GM20000 (cell line): Measurements from ENCODE around the gene CERS6.

Experiments used
- DNase-seq: peaks from one replicate; pipeline ENCODE4 v3.0.0; 2012; ENCODE audit warnings: low spot score
- TF ChIP-seq, protein P1 (sequence below): IDR thresholded peaks from 2 replicates; pipeline ENCODE4 v1.5.1; 2012; ENCODE audit warnings: mild to moderate bottlenecking, control low read depth; ENCODE audit errors: extremely low read depth, missing control alignments

The CERS6 gene

DNA sequence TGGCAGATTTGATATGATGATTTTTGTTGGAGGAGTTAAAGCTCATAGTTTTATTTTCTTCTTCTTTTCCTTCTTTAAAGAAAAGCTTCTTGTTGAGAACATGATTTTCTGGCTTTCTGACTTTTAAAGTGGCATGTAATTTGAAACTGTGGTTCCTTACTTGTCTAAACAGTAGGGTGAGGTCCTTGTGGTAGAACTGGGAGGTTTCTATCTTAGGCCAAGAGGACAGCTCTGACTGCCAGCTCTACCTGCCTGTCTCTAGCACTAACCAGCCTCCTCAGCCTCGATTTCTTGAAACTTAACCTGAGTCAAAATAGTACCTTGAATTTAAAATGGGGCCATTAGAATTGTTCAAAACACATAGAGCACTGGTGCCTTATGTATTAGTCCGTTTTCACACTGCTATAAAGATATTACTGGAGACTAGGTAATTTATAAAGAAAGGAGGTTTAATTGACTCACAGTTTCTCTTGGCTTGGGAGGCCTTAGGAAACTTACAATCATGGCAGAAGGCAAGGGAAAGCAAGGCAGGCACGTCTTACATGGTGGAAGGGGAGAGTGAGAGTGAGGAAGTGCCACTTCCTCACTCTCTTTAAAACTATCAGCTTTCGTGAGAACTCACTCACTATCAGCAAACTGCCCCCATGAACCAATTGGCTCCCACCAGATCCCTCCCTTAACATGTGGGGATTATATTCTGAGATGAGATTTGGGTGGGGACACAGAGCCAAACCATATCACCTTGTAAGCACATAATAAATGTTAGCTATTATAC is 119.0 kb downstream of the CERS6 start:
- TF ChIP-seq, protein P1, sequence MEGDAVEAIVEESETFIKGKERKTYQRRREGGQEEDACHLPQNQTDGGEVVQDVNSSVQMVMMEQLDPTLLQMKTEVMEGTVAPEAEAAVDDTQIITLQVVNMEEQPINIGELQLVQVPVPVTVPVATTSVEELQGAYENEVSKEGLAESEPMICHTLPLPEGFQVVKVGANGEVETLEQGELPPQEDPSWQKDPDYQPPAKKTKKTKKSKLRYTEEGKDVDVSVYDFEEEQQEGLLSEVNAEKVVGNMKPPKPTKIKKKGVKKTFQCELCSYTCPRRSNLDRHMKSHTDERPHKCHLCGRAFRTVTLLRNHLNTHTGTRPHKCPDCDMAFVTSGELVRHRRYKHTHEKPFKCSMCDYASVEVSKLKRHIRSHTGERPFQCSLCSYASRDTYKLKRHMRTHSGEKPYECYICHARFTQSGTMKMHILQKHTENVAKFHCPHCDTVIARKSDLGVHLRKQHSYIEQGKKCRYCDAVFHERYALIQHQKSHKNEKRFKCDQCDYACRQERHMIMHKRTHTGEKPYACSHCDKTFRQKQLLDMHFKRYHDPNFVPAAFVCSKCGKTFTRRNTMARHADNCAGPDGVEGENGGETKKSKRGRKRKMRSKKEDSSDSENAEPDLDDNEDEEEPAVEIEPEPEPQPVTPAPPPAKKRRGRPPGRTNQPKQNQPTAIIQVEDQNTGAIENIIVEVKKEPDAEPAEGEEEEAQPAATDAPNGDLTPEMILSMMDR, result no peak
- DNase-seq, result no peak

DNA sequence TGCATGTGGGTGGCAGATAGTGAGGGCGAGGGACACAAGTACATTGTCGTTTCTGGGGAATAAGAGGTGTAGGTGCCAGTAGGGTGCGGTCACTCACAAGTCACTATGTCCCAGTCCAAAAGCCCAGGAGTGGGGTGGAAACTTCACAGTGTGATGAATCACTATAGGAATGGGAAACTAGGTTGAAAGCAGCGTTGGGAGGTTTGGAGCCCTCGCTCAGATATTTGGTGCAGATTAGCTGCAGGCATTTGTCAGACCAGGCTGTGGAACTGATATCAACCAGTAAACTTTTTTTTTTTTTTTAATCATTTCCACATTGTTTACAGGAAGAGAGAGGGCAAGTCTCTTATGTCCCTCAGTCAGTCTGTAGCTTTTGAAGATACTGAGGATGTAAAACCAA is 121.8 kb downstream of the CERS6 start:
- TF ChIP-seq, protein P1, result no peak
- DNase-seq, result no peak

DNA sequence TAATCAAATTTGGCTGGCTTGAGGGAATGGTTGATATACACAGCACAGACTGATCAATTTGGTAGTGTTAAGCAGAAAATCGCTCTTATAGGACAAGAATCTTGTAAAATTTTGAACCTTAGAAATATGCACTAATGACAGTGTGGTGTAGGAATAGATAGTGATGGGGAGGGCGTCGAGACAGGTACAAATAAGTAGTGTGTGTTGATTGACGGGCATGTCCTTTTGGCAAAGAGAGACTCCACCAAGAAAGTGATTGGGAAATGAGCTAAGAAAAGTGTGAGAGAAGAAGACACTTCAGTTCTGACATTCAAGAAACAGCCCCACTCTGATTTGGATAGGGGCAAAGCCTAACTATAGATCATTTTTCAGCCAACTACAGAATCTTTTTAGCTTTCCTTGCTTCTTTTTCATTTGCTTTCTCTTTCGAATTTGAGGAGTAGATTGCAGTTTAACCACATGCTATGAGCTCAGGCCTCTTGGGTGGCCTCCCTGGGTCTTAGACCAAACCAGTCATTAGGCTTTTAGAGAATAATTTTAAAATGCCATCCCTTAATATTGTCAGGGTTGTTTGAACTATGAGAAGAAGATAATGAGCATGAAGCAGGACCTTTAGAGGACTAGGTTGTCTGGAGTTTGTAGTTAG is 127.1 kb downstream of the CERS6 start:
- TF ChIP-seq, protein P1, result no peak
- DNase-seq, result peak; percentile 40

DNA sequence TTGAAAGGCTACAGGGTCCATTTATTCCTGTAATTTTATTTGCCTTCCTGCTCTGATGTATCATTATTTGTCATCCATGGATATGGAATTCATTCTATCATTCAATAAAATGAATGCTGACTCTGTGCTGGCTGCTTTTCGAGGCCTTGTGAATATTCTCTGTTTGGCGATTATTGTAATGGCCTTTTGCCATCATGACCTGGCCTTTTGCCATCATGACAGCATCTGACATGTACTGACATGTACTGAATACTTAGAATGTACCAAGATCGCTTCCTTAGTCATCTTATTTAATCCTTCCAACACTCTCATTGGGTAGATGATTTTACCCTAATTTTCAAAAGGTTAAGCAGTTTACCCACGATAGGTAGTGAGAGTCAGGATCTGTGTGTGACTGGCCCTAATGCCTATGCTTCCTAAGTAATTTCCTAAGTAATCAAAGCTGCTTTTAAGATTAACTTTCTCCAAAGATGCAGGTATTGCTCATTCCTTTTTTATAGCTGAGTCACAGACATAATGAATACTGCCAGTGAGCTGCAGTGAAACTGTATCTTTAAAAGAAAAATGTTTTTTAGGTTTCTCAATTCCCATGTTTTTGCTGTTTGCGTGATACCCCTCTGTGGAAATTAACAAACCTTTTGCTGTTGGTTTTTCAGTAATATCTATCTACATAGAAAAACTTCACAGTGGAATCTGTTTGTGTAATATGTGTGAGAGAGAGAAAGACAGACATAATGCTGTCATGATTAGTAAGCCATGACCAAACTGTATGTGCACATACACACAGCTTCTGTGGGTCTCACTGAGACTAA is 127.8 kb downstream of the CERS6 start:
- TF ChIP-seq, protein P1, result no peak
- DNase-seq, result no peak

DNA sequence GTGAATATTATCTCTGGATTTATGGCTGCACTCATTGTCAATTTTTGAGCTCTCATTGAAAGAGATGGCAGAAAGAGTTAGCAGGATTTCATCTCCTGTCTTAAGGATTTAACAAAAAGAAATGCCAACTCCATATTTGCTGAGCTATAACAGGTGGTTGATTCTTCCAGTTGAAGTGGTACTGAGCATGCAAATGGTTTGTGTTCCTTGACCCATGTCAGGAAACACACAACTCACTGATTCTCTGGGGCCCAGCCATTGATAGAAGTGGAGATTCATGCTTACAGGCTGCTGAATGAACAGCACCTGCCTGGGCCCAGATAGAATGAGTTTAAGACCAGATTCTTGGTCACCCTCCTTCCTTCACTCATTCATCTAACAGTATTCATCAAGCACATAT is 128.8 kb downstream of the CERS6 start:
- TF ChIP-seq, protein P1, result no peak
- no peak for DNase-seq

DNA sequence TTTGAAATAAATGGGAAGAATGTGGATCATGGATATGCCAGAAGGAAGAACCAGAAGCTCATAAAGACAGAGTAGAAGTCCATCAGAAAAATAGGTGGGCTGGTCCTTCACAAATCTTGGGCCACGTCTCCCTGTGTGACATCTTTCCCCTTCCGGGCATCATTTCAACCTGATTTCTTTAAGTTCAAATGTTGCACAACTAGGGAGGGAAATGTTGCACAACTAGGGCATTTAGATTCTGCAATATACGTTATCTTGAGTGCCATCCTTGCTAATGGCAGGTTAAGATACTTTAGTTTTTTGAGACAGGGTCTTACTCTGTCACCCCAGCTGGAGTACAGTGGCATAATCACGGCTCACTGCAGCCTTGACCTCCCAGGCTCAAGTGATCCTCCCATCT is 129.6 kb downstream of the CERS6 start:
- TF ChIP-seq, protein P1, result no peak
- no peak for DNase-seq

DNA sequence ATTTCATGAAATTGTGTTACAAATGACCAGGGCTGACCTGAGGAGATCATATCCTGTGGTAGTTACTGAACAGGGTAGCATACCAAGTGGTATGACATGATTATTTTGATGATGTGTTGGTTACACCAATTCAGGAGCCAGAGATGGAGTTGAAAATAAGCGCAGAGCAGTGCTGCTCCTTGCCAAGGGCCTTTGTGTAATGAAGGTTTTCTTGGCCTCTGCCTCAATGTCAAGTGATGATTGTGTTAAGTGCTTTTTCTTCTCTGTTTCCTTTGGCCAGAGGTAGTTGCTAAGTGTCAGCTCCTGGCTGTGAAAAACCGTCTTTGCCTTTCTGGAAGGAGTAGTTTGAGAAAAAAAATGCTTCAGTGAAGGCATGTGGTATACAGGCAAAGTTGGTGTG is 131.2 kb downstream of the CERS6 start:
- no peak for DNase-seq
- TF ChIP-seq, protein P1, result no peak
